Measurements from ENCODE around the gene QRICH2.

DNA sequence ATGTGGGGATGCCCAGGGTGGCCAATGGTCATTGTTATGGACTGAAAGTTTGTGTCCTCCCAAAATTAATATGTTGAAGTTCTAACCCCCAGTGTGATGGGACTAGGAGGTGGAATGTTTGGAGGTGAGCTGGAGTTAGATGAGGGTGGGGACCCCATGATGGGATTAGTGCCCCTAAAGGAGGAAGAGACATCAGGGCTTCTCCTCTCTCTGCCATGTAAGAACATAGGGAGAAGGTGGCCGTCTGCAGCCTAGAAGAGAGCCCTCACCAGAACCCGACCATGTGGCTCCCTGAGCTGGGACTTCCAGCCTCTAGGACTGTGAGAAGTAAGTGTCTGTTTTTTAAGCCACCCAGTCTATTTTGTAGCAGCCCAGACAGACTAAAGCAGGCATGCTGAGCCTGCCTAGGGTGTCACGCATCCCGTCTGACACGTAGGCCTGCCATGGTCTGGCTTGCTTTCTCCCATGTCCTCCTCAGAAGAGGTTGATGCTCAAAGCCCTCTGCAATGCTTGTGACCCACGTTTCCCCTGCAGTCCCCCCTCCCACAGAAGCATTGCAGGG, 49.6 kb upstream of the QRICH2 start:
- TF ChIP-seq, protein P1, sequence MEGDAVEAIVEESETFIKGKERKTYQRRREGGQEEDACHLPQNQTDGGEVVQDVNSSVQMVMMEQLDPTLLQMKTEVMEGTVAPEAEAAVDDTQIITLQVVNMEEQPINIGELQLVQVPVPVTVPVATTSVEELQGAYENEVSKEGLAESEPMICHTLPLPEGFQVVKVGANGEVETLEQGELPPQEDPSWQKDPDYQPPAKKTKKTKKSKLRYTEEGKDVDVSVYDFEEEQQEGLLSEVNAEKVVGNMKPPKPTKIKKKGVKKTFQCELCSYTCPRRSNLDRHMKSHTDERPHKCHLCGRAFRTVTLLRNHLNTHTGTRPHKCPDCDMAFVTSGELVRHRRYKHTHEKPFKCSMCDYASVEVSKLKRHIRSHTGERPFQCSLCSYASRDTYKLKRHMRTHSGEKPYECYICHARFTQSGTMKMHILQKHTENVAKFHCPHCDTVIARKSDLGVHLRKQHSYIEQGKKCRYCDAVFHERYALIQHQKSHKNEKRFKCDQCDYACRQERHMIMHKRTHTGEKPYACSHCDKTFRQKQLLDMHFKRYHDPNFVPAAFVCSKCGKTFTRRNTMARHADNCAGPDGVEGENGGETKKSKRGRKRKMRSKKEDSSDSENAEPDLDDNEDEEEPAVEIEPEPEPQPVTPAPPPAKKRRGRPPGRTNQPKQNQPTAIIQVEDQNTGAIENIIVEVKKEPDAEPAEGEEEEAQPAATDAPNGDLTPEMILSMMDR (IDR thresholded peaks at IDR 0.05; ENCODE audit: low read depth, low read length, missing input control) = no peak
- TF ChIP-seq JUND (IDR thresholded peaks at IDR 0.05) = no peak
- no peak for TF ChIP-seq TAF1 (conservative IDR thresholded peaks at IDR 0.05)
- no peak for TF ChIP-seq YY1 (IDR thresholded peaks at IDR 0.05)
- TF ChIP-seq GABPA (IDR thresholded peaks at IDR 0.05 in 1 of 2, conservative IDR thresholded peaks at IDR 0.05 in 1 of 2) = no peak
- TF ChIP-seq REST (IDR thresholded peaks at IDR 0.05) = no peak
- TF ChIP-seq FOXA1 (IDR thresholded peaks at IDR 0.05) = no peak
- no peak for TF ChIP-seq ZBTB33 (IDR thresholded peaks at IDR 0.05)
- no peak for TF ChIP-seq RAD21 (IDR thresholded peaks at IDR 0.05)
- no peak for TF ChIP-seq ATF3 (IDR thresholded peaks at IDR 0.05)
- TF ChIP-seq, protein P2, sequence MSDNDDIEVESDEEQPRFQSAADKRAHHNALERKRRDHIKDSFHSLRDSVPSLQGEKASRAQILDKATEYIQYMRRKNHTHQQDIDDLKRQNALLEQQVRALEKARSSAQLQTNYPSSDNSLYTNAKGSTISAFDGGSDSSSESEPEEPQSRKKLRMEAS (IDR thresholded peaks at IDR 0.05) = no peak

Data from liver (tissue), 3 donors.